Kidney (tissue), 14 donors: Measurements from ENCODE around the gene RNASE4. TPM values are rescaled to one million over a fixed set of nuclear protein-coding genes. Genes with fewer than 3 reads are reported as not detected.

Source experiments
- DNase-seq, 5 donors: peaks; one replicate each; pipeline ENCODE4 v3.0.0-alpha.2; 2013 to 2020
- FAIRE-seq: peaks from 2 replicates; lab custom pipeline; 2012; peaks lifted over from hg19 to GRCh38; lab: Jason Lieb, UNC
- H3K27ac ChIP-seq, 2 donors: one replicate each; pipeline ENCODE4 v1.7.0; 2013; ENCODE audit warnings: low read depth in 2 of 2, low read length in 2 of 2, inconsistent platforms in 1 of 2
- H3K27me3 ChIP-seq: one replicate; pipeline ENCODE4 v1.7.1; 2013; ENCODE audit warnings: low read length, inconsistent platforms; ENCODE audit not compliant: control insufficient read depth, insufficient read depth
- H3K36me3 ChIP-seq, 3 donors: one replicate each; pipeline versions ENCODE4 v1.7.0 to v1.7.1; 2013; ENCODE audit warnings: low read length in 3 of 3, control low read depth in 1 of 3, inconsistent platforms in 1 of 3; ENCODE audit not compliant: insufficient read depth in 3 of 3, control insufficient read depth in 2 of 3
- H3K4me1 ChIP-seq, 3 donors: one replicate each; pipeline versions ENCODE4 v1.7.0 to v1.7.1; 2013; ENCODE audit warnings: low read length in 3 of 3, inconsistent platforms in 1 of 3, low read depth in 1 of 3; ENCODE audit not compliant: control insufficient read depth in 2 of 3, insufficient read depth in 2 of 3
- H3K4me3 ChIP-seq, 3 donors: one replicate each; pipeline versions ENCODE4 v1.7.0 to v1.8.1; 2013; ENCODE audit warnings: low read length in 3 of 3, control low read depth in 1 of 3, inconsistent platforms in 1 of 3
- H3K9ac ChIP-seq, 3 donors: one replicate each; pipeline versions ENCODE4 v1.7.0 to v1.7.1; 2013; ENCODE audit warnings: low read length in 3 of 3, control low read depth in 1 of 3, inconsistent platforms in 1 of 3
- H3K9me3 ChIP-seq, 3 donors: one replicate each; pipeline versions ENCODE4 v1.7.0 to v1.7.1; 2013; ENCODE audit warnings: low read length in 3 of 3, control low read depth in 1 of 3, inconsistent platforms in 1 of 3; ENCODE audit not compliant: control insufficient read depth in 2 of 3, insufficient read depth in 1 of 3
- CTCF ChIP-seq: IDR thresholded peaks from 3 replicates; pipeline ENCODE4 v1.5.1; 2012; ENCODE audit warnings: mild to moderate bottlenecking, moderate library complexity, borderline replicate concordance; ENCODE audit not compliant: insufficient read depth; ENCODE audit errors: extremely low read depth
- intact Hi-C: fragments of 100-400 bp; cut with DNase I; formaldehyde crosslinking; loops from one replicate; pipeline ENCODE4 v1.11.1; 2022
- polyA plus RNA-seq: library from polyadenylated mRNA; stranded (reverse); fragments of 350-450 nt; fragmentation: Illumina TruSeq; extraction: RNeasy Lipid Tissue Mini Kit (QIAGEN cat#74804); gene quantifications from one replicate; pipeline ENCODE4 v1.2.3, GENCODE V29; 2014; ENCODE audit warnings: low read depth, low replicate concordance; ENCODE audit not compliant: insufficient read depth
- total RNA-seq: library from RNA; stranded (reverse); fragmentation: NEBNext Ultra II Directional; extraction: Animal tissue kit (Norgen Biotek cat#: 25700); gene quantifications from one replicate; pipeline ENCODE4 v1.2.1, GENCODE V29; 2021
- donor health status: control.
- donor health status: control.
- donor health status: control.
- donor health status: control.
- donor health status: control.
- donor health status: DM: yes; HTN: yes; CAD: no.
- donor health status: Normal renal cell carcinoma (clear cell type).

RNASE4 gene
- total and polyA plus RNA-seq, 2 donors from 2014 or later, result 22.8 to 40.4 TPM

- TF ChIP-seq CTCF, result no peak
- H3K9ac ChIP-seq, result no peak overlapping the region
- intact Hi-C loops, result no loop called here
- no peaks in the 10 kb centered on the region for H3K36me3 ChIP-seq
- H3K9me3 ChIP-seq, result no peaks in the 10 kb centered on the region
- FAIRE-seq (no peak), DNase-seq (peak in 1 of 5 donors; percentile 16)
- H3K4me1 ChIP-seq, result no peaks in the 10 kb centered on the region
- H3K27me3 ChIP-seq, result no peaks in the 10 kb centered on the region
- H3K4me3 ChIP-seq, result no peak overlapping the region
- no peak overlapping the region for H3K27ac ChIP-seq
Measured at GRCh38 chr14:20743556-20743955, 59.2 kb downstream of the RNASE4 start.

- DNase-seq (no peak), FAIRE-seq (no peak)
- Histone ChIP-seq H3K9ac (no peak within 1 kb of the TSS), H3K27me3 (no peaks in the 10 kb centered on the region), H3K4me1 (no peaks in the 10 kb centered on the region), H3K36me3 (no peaks in the 10 kb centered on the region), H3K9me3 (no peaks in the 10 kb centered on the region), H3K4me3 (no peak within 1 kb of the TSS), H3K27ac (no peak within 1 kb of the TSS)
- intact Hi-C loops, result no loop called here
- TF ChIP-seq CTCF, result no peak
Measured at GRCh38 chr14:20745571-20746358, 61.4 kb downstream of the RNASE4 start, which contains the start of gene EDDM3A. EDDM3A (plus strand) TSS chr14:20745887; CDS start chr14:20747581, 1,694 bp downstream.

GRCh38 chr14:20746566-20746965 is 62.2 kb downstream of the RNASE4 start:
- Histone ChIP-seq H3K9me3 (no peaks in the 10 kb centered on the region), H3K27me3 (no peaks in the 10 kb centered on the region), H3K4me3 (no peak overlapping the region), H3K9ac (no peak overlapping the region), H3K27ac (no peak overlapping the region), H3K36me3 (no peaks in the 10 kb centered on the region), H3K4me1 (no peaks in the 10 kb centered on the region)
- TF ChIP-seq CTCF, result no peak
- intact Hi-C loops, result no loop called here
- DNase-seq (no peak), FAIRE-seq (no peak)
